Lower lobe of right lung (tissue), 2 donors: Measurements from ENCODE around the gene CORO6. TPM values are rescaled to one million over a fixed set of nuclear protein-coding genes. Genes with fewer than 3 reads are reported as not detected.

Source experiments
- ATAC-seq, 2 donors: fragments of 200-7000 bp; cut with Tn5 transposase; one replicate each; pipeline ENCODE4 v1.9.1; 2020 to 2022; ENCODE audit warnings: mild to moderate bottlenecking in 2 of 2, moderate library complexity in 2 of 2
- DNase-seq: peaks from one replicate; pipeline ENCODE4 v3.0.0-alpha.2; 2020
- H3K27ac ChIP-seq: fragments of 200-600 bp; one replicate; pipeline ENCODE4 v1.8.0; 2022
- H3K27me3 ChIP-seq: fragments of 200-600 bp; one replicate; pipeline ENCODE4 v1.8.0; 2022; ENCODE audit warnings: low read depth
- H3K36me3 ChIP-seq: fragments of 200-600 bp; one replicate; pipeline ENCODE4 v1.8.0; 2022; ENCODE audit warnings: mild to moderate bottlenecking
- H3K4me1 ChIP-seq: fragments of 200-600 bp; one replicate; pipeline ENCODE4 v1.8.0; 2022
- H3K4me3 ChIP-seq: fragments of 200-600 bp; one replicate; pipeline ENCODE4 v1.8.0; 2022; ENCODE audit warnings: mild to moderate bottlenecking
- H3K9me3 ChIP-seq: fragments of 200-600 bp; one replicate; pipeline ENCODE4 v1.8.0; 2022
- CTCF ChIP-seq: fragments of 200-600 bp; IDR thresholded peaks from one replicate; pipeline ENCODE4 v1.8.0; 2022; ENCODE audit warnings: antibody characterized with exemption, mild to moderate bottlenecking
- intact Hi-C: fragments of 100-400 bp; cut with DNase I; formaldehyde crosslinking; loops from one replicate; pipeline ENCODE4 v1.11.0; 2022
- total RNA-seq: library from RNA; stranded (reverse); fragmentation: NEBNext Ultra II Directional; extraction: Animal tissue kit (Norgen Biotek cat#: 25700); gene quantifications from one replicate; pipeline ENCODE4 v1.2.1, GENCODE V29; 2021
- donor health status: DM: no; HTN: yes; CAD: no; lungs with severe emphysema.

CORO6 gene
- total RNA-seq, 1 donor from 2014 or later = 6.6 TPM

- Histone ChIP-seq H3K9me3 (no peaks in the 10 kb centered on the region), H3K27ac (peak overlapping the region; percentile 69), H3K27me3 (peaks cover 11% of the 10 kb centered on the region), H3K36me3 (no peaks in the 10 kb centered on the region), H3K4me1 (peaks cover 57% of the 10 kb centered on the region), H3K4me3 (peak overlapping the region; percentile 53)
- intact Hi-C loops = no loop called here
- ATAC-seq (no peak), DNase-seq (no peak)
- no peak for TF ChIP-seq CTCF
Observed at GRCh38 chr17:29616300-29617048, 6.2 kb downstream of the CORO6 start.

- Histone ChIP-seq H3K9me3 (no peaks in the 10 kb centered on the region), H3K27ac (peak overlapping the region; percentile 69), H3K4me3 (peak overlapping the region; percentile 53), H3K27me3 (peaks cover 11% of the 10 kb centered on the region), H3K4me1 (peaks cover 57% of the 10 kb centered on the region), H3K36me3 (no peaks in the 10 kb centered on the region)
- ATAC-seq (peak; percentile 82 to 83), DNase-seq (peak; percentile 89)
- TF ChIP-seq CTCF = no peak
- intact Hi-C loops = no loop called here
Observed at GRCh38 chr17:29615492-29616299, 7.0 kb downstream of the CORO6 start.

GRCh38 chr17:29615048-29615385 lies 7.7 kb downstream of the CORO6 start:
- intact Hi-C loops = no loop called here
- peak in 1 of 2 donors; percentile 14 for ATAC-seq
- Histone ChIP-seq H3K9me3 (no peaks in the 10 kb centered on the region), H3K4me3 (peak overlapping the region; percentile 53), H3K27ac (peak overlapping the region; percentile 69), H3K4me1 (peaks cover 57% of the 10 kb centered on the region), H3K36me3 (no peaks in the 10 kb centered on the region), H3K27me3 (peaks cover 11% of the 10 kb centered on the region)
- TF ChIP-seq CTCF = no peak
- DNase-seq = peak; percentile 79

GRCh38 chr17:29614349-29615047 lies 8.2 kb downstream of the CORO6 start:
- intact Hi-C loops = no loop called here
- no peak for TF ChIP-seq CTCF
- Histone ChIP-seq H3K9me3 (no peaks in the 10 kb centered on the region), H3K36me3 (no peaks in the 10 kb centered on the region), H3K4me3 (peak overlapping the region; percentile 53), H3K27ac (no peak overlapping the region), H3K27me3 (peaks cover 11% of the 10 kb centered on the region), H3K4me1 (peaks cover 57% of the 10 kb centered on the region)
- ATAC-seq = no peak
- DNase-seq = no peak

GRCh38 chr17:29613856-29614255 lies 8.9 kb downstream of the CORO6 start:
- peaks cover 57% of the 10 kb centered on the region for H3K4me1 ChIP-seq
- no peak overlapping the region for H3K27ac ChIP-seq
- no peak for TF ChIP-seq CTCF
- no peaks in the 10 kb centered on the region for H3K36me3 ChIP-seq
- H3K4me3 ChIP-seq = peak overlapping the region; percentile 47
- intact Hi-C loops = no loop called here
- H3K9me3 ChIP-seq = no peaks in the 10 kb centered on the region
- no peak for ATAC-seq
- DNase-seq = no peak
- H3K27me3 ChIP-seq = peaks cover 11% of the 10 kb centered on the region
